ENCODE results near the gene AK9. TPM values are rescaled to one million over a fixed set of nuclear protein-coding genes. Genes with fewer than 3 reads are reported as not detected.
"Not testable (repeated sequence)": the region's sequence is repeated elsewhere in the genome, so short reads cannot be mapped to it uniquely, and the experiment has no call there.

AK9 gene
- total RNA-seq, 1 experiment from 2014 or later = 2.6 TPM

- Histone ChIP-seq H3K27ac (ENCODE audit: low read depth, low read length, poor library complexity, severe bottlenecking) (no peak overlapping the region), H3K4me1 (ENCODE audit: insufficient read depth, low read length, poor library complexity, severe bottlenecking) (no peaks in the 10 kb centered on the region), H3K27me3 (replicated peaks; ENCODE audit: insufficient read depth, low read depth, low read length, poor library complexity) (no peaks in the 10 kb centered on the region), H3K9me3 (ENCODE audit: low read depth, low read length, poor library complexity, severe bottlenecking) (peaks cover 10% of the 10 kb centered on the region), H3K36me3 (ENCODE audit: insufficient read depth, low read length, poor library complexity, severe bottlenecking) (no peaks in the 10 kb centered on the region), H3K4me3 (ENCODE audit: low read depth, low read length, poor library complexity, severe bottlenecking) (no peak overlapping the region)
- TF ChIP-seq CTCF (conservative IDR thresholded peaks at IDR 0.05; ENCODE audit: low read depth, low read length) (no peak), EZH2 (IDR thresholded peaks at IDR 0.05; ENCODE audit: borderline replicate concordance, low read depth, low read length, poor library complexity, severe bottlenecking) (no peak)
- ChIA-PET POLR2A (ENCODE audit: low non-redundant PET) (no interaction called here), CTCF (no interaction called here)
- intact Hi-C loops (cut with micrococcal nuclease; ENCODE audit: unreplicated experiment) = no loop called here
- no TSS peak for BruUV-seq (replicated peaks)
- DNase-seq (ENCODE audit: low spot score) = no peak
Observed at GRCh38 chr6:109521080-109521479, 169.9 kb downstream of the AK9 start.

GRCh38 chr6:109519647-109520046, 171.4 kb downstream of the AK9 start:
- BruUV-seq (replicated peaks); H3K4me3 ChIP-seq (ENCODE audit: low read depth, low read length, poor library complexity, severe bottlenecking); intact Hi-C loops (cut with micrococcal nuclease; ENCODE audit: unreplicated experiment); H3K9me3 ChIP-seq (ENCODE audit: low read depth, low read length, poor library complexity, severe bottlenecking); H3K27ac ChIP-seq (ENCODE audit: low read depth, low read length, poor library complexity, severe bottlenecking); H3K4me1 ChIP-seq (ENCODE audit: insufficient read depth, low read length, poor library complexity, severe bottlenecking); H3K36me3 ChIP-seq (ENCODE audit: insufficient read depth, low read length, poor library complexity, severe bottlenecking); POLR2A ChIA-PET (ENCODE audit: low non-redundant PET); CTCF ChIA-PET; H3K27me3 ChIP-seq (replicated peaks; ENCODE audit: insufficient read depth, low read depth, low read length, poor library complexity); DNase-seq (ENCODE audit: low spot score): not testable (repeated sequence)

- Histone ChIP-seq H3K4me1 (ENCODE audit: insufficient read depth, low read length, poor library complexity, severe bottlenecking) (no peaks in the 10 kb centered on the region), H3K27me3 (replicated peaks; ENCODE audit: insufficient read depth, low read depth, low read length, poor library complexity) (no peaks in the 10 kb centered on the region), H3K36me3 (ENCODE audit: insufficient read depth, low read length, poor library complexity, severe bottlenecking) (no peaks in the 10 kb centered on the region), H3K27ac (ENCODE audit: low read depth, low read length, poor library complexity, severe bottlenecking) (no peak overlapping the region), H3K4me3 (ENCODE audit: low read depth, low read length, poor library complexity, severe bottlenecking) (no peak overlapping the region), H3K9me3 (ENCODE audit: low read depth, low read length, poor library complexity, severe bottlenecking) (no peaks in the 10 kb centered on the region)
- no TSS peak for BruUV-seq (replicated peaks)
- intact Hi-C loops (cut with micrococcal nuclease; ENCODE audit: unreplicated experiment) = no loop called here
- ChIA-PET POLR2A (ENCODE audit: low non-redundant PET) (no interaction called here), CTCF (no interaction called here)
- no peak for DNase-seq (ENCODE audit: low spot score)
- TF ChIP-seq CTCF (conservative IDR thresholded peaks at IDR 0.05; ENCODE audit: low read depth, low read length) (no peak), EZH2 (IDR thresholded peaks at IDR 0.05; ENCODE audit: borderline replicate concordance, low read depth, low read length, poor library complexity, severe bottlenecking) (no peak)
Observed at GRCh38 chr6:109516929-109517328, 174.1 kb downstream of the AK9 start.

- Histone ChIP-seq H3K27ac (ENCODE audit: low read depth, low read length, poor library complexity, severe bottlenecking) (no peak overlapping the region), H3K9me3 (ENCODE audit: low read depth, low read length, poor library complexity, severe bottlenecking) (no peaks in the 10 kb centered on the region), H3K27me3 (replicated peaks; ENCODE audit: insufficient read depth, low read depth, low read length, poor library complexity) (no peaks in the 10 kb centered on the region), H3K4me3 (ENCODE audit: low read depth, low read length, poor library complexity, severe bottlenecking) (no peak overlapping the region), H3K36me3 (ENCODE audit: insufficient read depth, low read length, poor library complexity, severe bottlenecking) (no peaks in the 10 kb centered on the region), H3K4me1 (ENCODE audit: insufficient read depth, low read length, poor library complexity, severe bottlenecking) (no peaks in the 10 kb centered on the region)
- ChIA-PET CTCF (no interaction called here), POLR2A (ENCODE audit: low non-redundant PET) (no interaction called here)
- no peak for TF ChIP-seq EZH2 (IDR thresholded peaks at IDR 0.05; ENCODE audit: borderline replicate concordance, low read depth, low read length, poor library complexity, severe bottlenecking)
- TF ChIP-seq CTCF (conservative IDR thresholded peaks at IDR 0.05; ENCODE audit: low read depth, low read length) = no peak
- DNase-seq (ENCODE audit: low spot score) = no peak
- BruUV-seq (replicated peaks) = no TSS peak
- intact Hi-C loops (cut with micrococcal nuclease; ENCODE audit: unreplicated experiment) = no loop called here
Observed at GRCh38 chr6:109515781-109516409, 175.1 kb downstream of the AK9 start.

Data from A673 (cell line).